ENCODE data around the gene BTBD16. TPM values are rescaled to one million over a fixed set of nuclear protein-coding genes. Genes with fewer than 3 reads are reported as not detected.

Gene BTBD16
- total RNA-seq, 1 experiment from 2014 or later, result not detected

DNA sequence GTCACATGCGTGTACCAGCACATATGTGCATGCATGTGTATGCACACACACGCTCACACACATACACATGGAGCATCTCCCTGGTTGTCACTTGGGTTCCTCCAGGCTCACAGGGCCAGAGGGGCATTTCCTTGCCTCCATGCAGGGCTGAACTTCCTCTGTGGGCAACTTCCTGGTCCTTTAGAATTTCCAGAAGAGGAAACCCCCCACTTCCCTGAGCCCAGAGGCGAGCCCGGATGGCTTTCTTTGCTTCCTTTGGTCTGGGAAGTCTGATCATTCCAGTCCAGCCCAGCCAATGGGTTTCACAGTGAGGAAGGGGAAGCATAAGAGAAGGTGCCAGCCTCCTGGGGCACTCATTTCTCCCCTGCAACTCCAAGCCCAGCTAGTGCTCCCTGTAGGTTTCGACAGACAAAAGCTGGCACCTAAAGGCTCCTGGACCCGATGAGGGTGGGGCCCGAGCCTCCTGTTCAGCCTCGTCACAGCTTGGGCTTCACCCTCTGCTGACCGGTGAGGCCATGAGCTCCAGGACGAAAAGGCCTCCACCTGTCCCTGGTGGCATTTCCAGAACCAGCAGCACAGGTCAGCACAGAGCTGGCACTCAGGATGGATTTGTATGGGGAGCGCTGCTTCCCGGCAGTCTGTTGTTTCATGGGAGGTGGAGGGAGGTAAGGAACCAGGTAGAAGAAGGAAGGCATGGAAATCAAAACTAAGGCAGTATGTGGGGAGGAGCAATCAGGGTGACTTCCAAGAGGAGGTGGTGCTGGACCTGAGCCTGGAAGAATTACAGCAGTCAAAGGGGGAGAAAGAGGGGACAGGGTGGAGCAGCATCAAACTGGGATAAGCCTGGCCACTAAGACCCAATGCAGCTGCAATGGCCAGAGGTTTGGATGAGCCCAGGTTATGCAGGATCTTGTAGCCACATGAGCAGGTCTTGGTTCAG is 23.7 kb downstream of the BTBD16 start:
- no peak overlapping the region for H3K27ac Mint-ChIP-seq
- ChIA-PET CTCF (interaction anchor here (1.1 kb wide), 1 partner anchor 15 kb away, joined by 5 read pairs; no protein-coding TSS in a partner anchor), POLR2A (no interaction called here)
- no peaks in the 10 kb centered on the region for H3K36me3 Mint-ChIP-seq
- H3K27me3 Mint-ChIP-seq (ENCODE audit: low read depth), result no peaks in the 10 kb centered on the region
- DNase-seq (ENCODE audit: low spot score) (no peak), ATAC-seq (no peak)
- no peak overlapping the region for H3K4me3 Mint-ChIP-seq
- peaks cover 11% of the 10 kb centered on the region for H3K4me1 Mint-ChIP-seq
- peaks cover 3% of the 10 kb centered on the region; the same call in 1 of the 2 replicates for H3K9me3 Mint-ChIP-seq
- TF ChIP-seq ATF3 (CRISPR knock-in tag; conservative IDR thresholded peaks at IDR 0.05), result no peak
- no peak for TF ChIP-seq CREM (CRISPR knock-in tag; IDR thresholded peaks at IDR 0.05)
- no peak for TF ChIP-seq GTF2I (CRISPR knock-in tag; conservative IDR thresholded peaks at IDR 0.05)
- TF ChIP-seq SP1 (CRISPR knock-in tag; conservative IDR thresholded peaks at IDR 0.05), result no peak
- TF ChIP-seq, protein P1, sequence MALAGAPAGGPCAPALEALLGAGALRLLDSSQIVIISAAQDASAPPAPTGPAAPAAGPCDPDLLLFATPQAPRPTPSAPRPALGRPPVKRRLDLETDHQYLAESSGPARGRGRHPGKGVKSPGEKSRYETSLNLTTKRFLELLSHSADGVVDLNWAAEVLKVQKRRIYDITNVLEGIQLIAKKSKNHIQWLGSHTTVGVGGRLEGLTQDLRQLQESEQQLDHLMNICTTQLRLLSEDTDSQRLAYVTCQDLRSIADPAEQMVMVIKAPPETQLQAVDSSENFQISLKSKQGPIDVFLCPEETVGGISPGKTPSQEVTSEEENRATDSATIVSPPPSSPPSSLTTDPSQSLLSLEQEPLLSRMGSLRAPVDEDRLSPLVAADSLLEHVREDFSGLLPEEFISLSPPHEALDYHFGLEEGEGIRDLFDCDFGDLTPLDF (CRISPR knock-in tag; IDR thresholded peaks at IDR 0.05), result no peak
- no peak for TF ChIP-seq NR1H2 (CRISPR knock-in tag; IDR thresholded peaks at IDR 0.05)
- no peak for TF ChIP-seq PRRX2 (CRISPR knock-in tag; IDR thresholded peaks at IDR 0.05)
- TF ChIP-seq ZNF232 (CRISPR knock-in tag; IDR thresholded peaks at IDR 0.05), result no peak
- no peak for TF ChIP-seq ZNF121 (CRISPR knock-in tag; IDR thresholded peaks at IDR 0.05)
- TF ChIP-seq FOXJ3 (CRISPR knock-in tag; IDR thresholded peaks at IDR 0.05; ENCODE audit: borderline replicate concordance), result no peak
- no peak for TF ChIP-seq GRHL2 (CRISPR knock-in tag; IDR thresholded peaks at IDR 0.05; ENCODE audit: insufficient replicate concordance, severe bottlenecking)
- no peak for TF ChIP-seq MXD4 (CRISPR knock-in tag; IDR thresholded peaks at IDR 0.05; ENCODE audit: borderline replicate concordance)
- no peak for TF ChIP-seq ATF6 (CRISPR knock-in tag; IDR thresholded peaks at IDR 0.05)

DNA sequence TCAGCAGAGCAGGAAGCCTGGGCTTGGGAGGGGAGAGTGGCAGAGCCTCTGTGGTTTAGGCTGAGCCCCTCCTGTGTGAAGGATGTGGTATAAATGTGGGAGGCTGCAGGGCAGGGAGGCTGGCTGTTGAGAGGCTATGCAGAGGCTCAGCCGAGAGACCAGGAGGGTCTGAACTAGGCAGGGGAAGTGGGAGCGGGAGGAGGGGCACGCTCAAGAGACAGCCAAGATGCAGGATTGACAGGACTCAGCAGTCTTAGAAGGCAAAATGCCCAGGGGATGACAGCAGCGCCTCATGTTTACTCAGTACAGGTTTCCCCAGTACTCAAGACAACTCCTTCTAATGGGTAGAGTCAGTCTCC is 24.3 kb downstream of the BTBD16 start:
- H3K4me3 Mint-ChIP-seq, result no peak overlapping the region
- peaks cover 11% of the 10 kb centered on the region for H3K4me1 Mint-ChIP-seq
- ATAC-seq, result no peak
- POLR2A ChIA-PET, result no interaction called here
- TF ChIP-seq, protein P2, sequence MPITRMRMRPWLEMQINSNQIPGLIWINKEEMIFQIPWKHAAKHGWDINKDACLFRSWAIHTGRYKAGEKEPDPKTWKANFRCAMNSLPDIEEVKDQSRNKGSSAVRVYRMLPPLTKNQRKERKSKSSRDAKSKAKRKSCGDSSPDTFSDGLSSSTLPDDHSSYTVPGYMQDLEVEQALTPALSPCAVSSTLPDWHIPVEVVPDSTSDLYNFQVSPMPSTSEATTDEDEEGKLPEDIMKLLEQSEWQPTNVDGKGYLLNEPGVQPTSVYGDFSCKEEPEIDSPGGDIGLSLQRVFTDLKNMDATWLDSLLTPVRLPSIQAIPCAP (CRISPR knock-in tag; IDR thresholded peaks at IDR 0.05), result no peak
- TF ChIP-seq ZMAT4 (CRISPR knock-in tag; IDR thresholded peaks at IDR 0.05), result no peak
- no peak for TF ChIP-seq ZNF281 (CRISPR knock-in tag; IDR thresholded peaks at IDR 0.05)
- TF ChIP-seq RORB (CRISPR knock-in tag; IDR thresholded peaks at IDR 0.05), result no peak
- TF ChIP-seq AFF4 (CRISPR knock-in tag; IDR thresholded peaks at IDR 0.05; ENCODE audit: borderline replicate concordance), result no peak
- no peak for TF ChIP-seq GTF2I (CRISPR knock-in tag; conservative IDR thresholded peaks at IDR 0.05)
- TF ChIP-seq GABPB1 (CRISPR knock-in tag; IDR thresholded peaks at IDR 0.05), result no peak
- H3K27ac Mint-ChIP-seq, result no peak overlapping the region
- H3K9me3 Mint-ChIP-seq, result peaks cover 3% of the 10 kb centered on the region; the same call in 1 of the 2 replicates
- H3K27me3 Mint-ChIP-seq (ENCODE audit: low read depth), result no peaks in the 10 kb centered on the region
- CTCF ChIA-PET, result interaction anchor here (1.1 kb wide), 1 partner anchor 16 kb away, joined by 5 read pairs; no protein-coding TSS in a partner anchor
- no peak for DNase-seq (ENCODE audit: low spot score)
- no peaks in the 10 kb centered on the region for H3K36me3 Mint-ChIP-seq
